ENCODE results near the gene WWC2.

WWC2 gene

GRCh38 chr4:183098723-183099536 lies at the start of gene WWC2:
Gene WWC2, plus strand, starts transcription at chr4:183099257. Its CDS starts 235 bp downstream, at chr4:183099492.
- Histone ChIP-seq H3K9ac (ENCODE audit: low read depth, low read length) (peak within 1 kb of the TSS; percentile 80), H3K36me3 (ENCODE audit: insufficient read depth, low read length) (no peaks in the 10 kb centered on the region), H3K9me3 (ENCODE audit: control insufficient read depth, insufficient read depth, low read length) (no peaks in the 10 kb centered on the region), H3K4me1 (ENCODE audit: insufficient read depth, low read length) (peaks cover 21% of the 10 kb centered on the region)

GRCh38 chr4:183053681-183054080 lies 45.4 kb upstream of the WWC2 start:
- Histone ChIP-seq H3K9ac (ENCODE audit: low read depth, low read length) (no peak overlapping the region), H3K4me1 (ENCODE audit: insufficient read depth, low read length) (no peaks in the 10 kb centered on the region), H3K36me3 (ENCODE audit: insufficient read depth, low read length) (no peaks in the 10 kb centered on the region), H3K9me3 (ENCODE audit: control insufficient read depth, insufficient read depth, low read length) (0 out of 2 replicates have a peak, but pooled peaks cover 3% of the 10 kb centered on the region)

GRCh38 chr4:183057255-183057654 lies 41.8 kb upstream of the WWC2 start:
- Histone ChIP-seq H3K4me1 (ENCODE audit: insufficient read depth, low read length) (no peaks in the 10 kb centered on the region), H3K9ac (ENCODE audit: low read depth, low read length) (no peak overlapping the region), H3K36me3 (ENCODE audit: insufficient read depth, low read length) (no peaks in the 10 kb centered on the region), H3K9me3 (ENCODE audit: control insufficient read depth, insufficient read depth, low read length) (no peaks in the 10 kb centered on the region)

- H3K9ac ChIP-seq (ENCODE audit: low read depth, low read length): no peak overlapping the region
- no peaks in the 10 kb centered on the region for H3K36me3 ChIP-seq (ENCODE audit: insufficient read depth, low read length)
- no peaks in the 10 kb centered on the region for H3K4me1 ChIP-seq (ENCODE audit: insufficient read depth, low read length)
- H3K9me3 ChIP-seq (ENCODE audit: control insufficient read depth, insufficient read depth, low read length): no peaks in the 10 kb centered on the region
Measured at GRCh38 chr4:183059797-183060196, 39.3 kb upstream of the WWC2 start.

- no peaks in the 10 kb centered on the region for H3K36me3 ChIP-seq (ENCODE audit: insufficient read depth, low read length)
Measured at GRCh38 chr4:183068502-183068901, 30.6 kb upstream of the WWC2 start.

GRCh38 chr4:183071222-183071621 lies 27.8 kb upstream of the WWC2 start:
- no peaks in the 10 kb centered on the region for H3K36me3 ChIP-seq (ENCODE audit: insufficient read depth, low read length)
- H3K4me1 ChIP-seq (ENCODE audit: insufficient read depth, low read length): peaks cover 21% of the 10 kb centered on the region
- no peak overlapping the region for H3K9ac ChIP-seq (ENCODE audit: low read depth, low read length)
- no peaks in the 10 kb centered on the region; the same call in none of the 2 replicates for H3K9me3 ChIP-seq (ENCODE audit: control insufficient read depth, insufficient read depth, low read length)

More at GRCh38 chr4:183068502-183068901, 30.6 kb upstream of the WWC2 start:
- Histone ChIP-seq H3K4me1 (ENCODE audit: insufficient read depth, low read length) (no peaks in the 10 kb centered on the region), H3K9ac (ENCODE audit: low read depth, low read length) (no peak overlapping the region), H3K9me3 (ENCODE audit: control insufficient read depth, insufficient read depth, low read length) (no peaks in the 10 kb centered on the region; the same call in none of the 2 replicates)

- Histone ChIP-seq H3K36me3 (ENCODE audit: insufficient read depth, low read length) (no peaks in the 10 kb centered on the region), H3K4me1 (ENCODE audit: insufficient read depth, low read length) (peaks cover 21% of the 10 kb centered on the region), H3K9me3 (ENCODE audit: control insufficient read depth, insufficient read depth, low read length) (no peaks in the 10 kb centered on the region; the same call in none of the 2 replicates), H3K9ac (ENCODE audit: low read depth, low read length) (no peak overlapping the region)
Measured at GRCh38 chr4:183072176-183072575, 26.9 kb upstream of the WWC2 start.

GRCh38 chr4:183073838-183074145 lies 25.3 kb upstream of the WWC2 start:
- no peaks in the 10 kb centered on the region; the same call in 1 of the 2 replicates for H3K9me3 ChIP-seq (ENCODE audit: control insufficient read depth, insufficient read depth, low read length)
- H3K4me1 ChIP-seq (ENCODE audit: insufficient read depth, low read length): peaks cover 21% of the 10 kb centered on the region
- H3K9ac ChIP-seq (ENCODE audit: low read depth, low read length): no peak overlapping the region
- H3K36me3 ChIP-seq (ENCODE audit: insufficient read depth, low read length): no peaks in the 10 kb centered on the region

GRCh38 chr4:183074288-183074990 lies 24.6 kb upstream of the WWC2 start:
- Histone ChIP-seq H3K9ac (ENCODE audit: low read depth, low read length) (no peak overlapping the region), H3K36me3 (ENCODE audit: insufficient read depth, low read length) (no peaks in the 10 kb centered on the region), H3K4me1 (ENCODE audit: insufficient read depth, low read length) (peaks cover 21% of the 10 kb centered on the region), H3K9me3 (ENCODE audit: control insufficient read depth, insufficient read depth, low read length) (no peaks in the 10 kb centered on the region; the same call in 1 of the 2 replicates)

- Histone ChIP-seq H3K9me3 (ENCODE audit: control insufficient read depth, insufficient read depth, low read length) (no peaks in the 10 kb centered on the region), H3K9ac (ENCODE audit: low read depth, low read length) (no peak overlapping the region), H3K36me3 (ENCODE audit: insufficient read depth, low read length) (no peaks in the 10 kb centered on the region), H3K4me1 (ENCODE audit: insufficient read depth, low read length) (peaks cover 21% of the 10 kb centered on the region)
Measured at GRCh38 chr4:183078634-183079033, 20.4 kb upstream of the WWC2 start.

- Histone ChIP-seq H3K9me3 (ENCODE audit: control insufficient read depth, insufficient read depth, low read length) (no peaks in the 10 kb centered on the region), H3K9ac (ENCODE audit: low read depth, low read length) (no peak overlapping the region), H3K4me1 (ENCODE audit: insufficient read depth, low read length) (0 out of 2 replicates have a peak, but pooled peaks cover 3% of the 10 kb centered on the region), H3K36me3 (ENCODE audit: insufficient read depth, low read length) (no peaks in the 10 kb centered on the region)
Measured at GRCh38 chr4:183080372-183081115, 18.5 kb upstream of the WWC2 start.

- Histone ChIP-seq H3K9ac (ENCODE audit: low read depth, low read length) (no peak overlapping the region), H3K4me1 (ENCODE audit: insufficient read depth, low read length) (no peaks in the 10 kb centered on the region), H3K36me3 (ENCODE audit: insufficient read depth, low read length) (no peaks in the 10 kb centered on the region), H3K9me3 (ENCODE audit: control insufficient read depth, insufficient read depth, low read length) (no peaks in the 10 kb centered on the region)
Measured at GRCh38 chr4:183081116-183081469, 18.0 kb upstream of the WWC2 start.

GRCh38 chr4:183082053-183082452 lies 17.0 kb upstream of the WWC2 start:
- no peaks in the 10 kb centered on the region for H3K9me3 ChIP-seq (ENCODE audit: control insufficient read depth, insufficient read depth, low read length)
- no peaks in the 10 kb centered on the region for H3K4me1 ChIP-seq (ENCODE audit: insufficient read depth, low read length)
- H3K9ac ChIP-seq (ENCODE audit: low read depth, low read length): no peak overlapping the region

GRCh38 chr4:183094393-183095198 lies 4.5 kb upstream of the WWC2 start:
- Histone ChIP-seq H3K36me3 (ENCODE audit: insufficient read depth, low read length) (no peaks in the 10 kb centered on the region), H3K9me3 (ENCODE audit: control insufficient read depth, insufficient read depth, low read length) (no peaks in the 10 kb centered on the region)

More at GRCh38 chr4:183082053-183082452, 17.0 kb upstream of the WWC2 start:
- no peaks in the 10 kb centered on the region for H3K36me3 ChIP-seq (ENCODE audit: insufficient read depth, low read length)

More at GRCh38 chr4:183094393-183095198, 4.5 kb upstream of the WWC2 start:
- Histone ChIP-seq H3K9ac (ENCODE audit: low read depth, low read length) (no peak overlapping the region), H3K4me1 (ENCODE audit: insufficient read depth, low read length) (peaks cover 6% of the 10 kb centered on the region; the same call in 1 of the 2 replicates)
